OCI-LY7 (cell line): ENCODE measurements around the gene PPP6R3. TPM values are rescaled to one million over a fixed set of nuclear protein-coding genes. Genes with fewer than 3 reads are reported as not detected.

Experiments
- BruUV-seq: library from RNA; stranded (reverse); fragments of 400-500 nt; replicated peaks from 2 replicates; lab custom pipeline; 2021; lab: Mats Ljungman, UMichigan
- CTCF ChIA-PET: fragments of 300-600 bp; sonication (Branson Sonifier 250); formaldehyde crosslinking; loops from one replicate; lab custom pipeline; 2022; ENCODE audit warnings: antibody characterized with exemption; ENCODE audit not compliant: unreplicated experiment; lab: Charles Lee
- POLR2A ChIA-PET: fragments of 300-600 bp; sonication (Branson Sonifier 250); formaldehyde crosslinking; loops from one replicate; lab custom pipeline; 2022; ENCODE audit warnings: antibody characterized with exemption; lab: Charles Lee
- DNase-seq: peaks from one replicate; pipeline ENCODE4 v3.0.0-alpha.2; 2015; ENCODE audit warnings: low spot score
- H2AFZ ChIP-seq: fragments of 200-600 bp; sonication (generic), shearing (Covaris generic); 2 replicates; pipeline ENCODE4 v1.6.1; 2014; ENCODE audit warnings: mild to moderate bottlenecking, antibody characterized with exemption, low read length, moderate library complexity
- H3K27ac ChIP-seq: fragments of 200-600 bp; sonication (generic); 2 replicates; pipeline ENCODE4 v1.5.1; 2014; ENCODE audit warnings: mixed run types, low read depth, mild to moderate bottlenecking, moderate library complexity, low read length, inconsistent platforms; ENCODE audit not compliant: poor library complexity, severe bottlenecking
- H3K36me3 ChIP-seq: fragments of 200-600 bp; sonication (generic); 2 replicates; pipeline ENCODE4 v1.6.1; 2014; ENCODE audit warnings: mild to moderate bottlenecking, antibody characterized with exemption, low read length, moderate library complexity, mixed read lengths; ENCODE audit not compliant: insufficient read depth
- H3K4me1 ChIP-seq: fragments of 200-600 bp; sonication (generic); 2 replicates; pipeline ENCODE4 v1.5.1; 2014; ENCODE audit warnings: mild to moderate bottlenecking, low read length; ENCODE audit not compliant: insufficient read depth, poor library complexity, severe bottlenecking
- H3K4me2 ChIP-seq: fragments of 200-600 bp; sonication (generic); 2 replicates; pipeline ENCODE4 v1.6.1; 2014; ENCODE audit warnings: mild to moderate bottlenecking, low read length
- H3K4me3 ChIP-seq: fragments of 200-600 bp; sonication (generic); 2 replicates; pipeline ENCODE4 v1.5.1; 2014; ENCODE audit warnings: mild to moderate bottlenecking, low read depth, low read length; ENCODE audit not compliant: poor library complexity, severe bottlenecking
- H3K79me2 ChIP-seq: fragments of 200-600 bp; sonication (generic); 2 replicates; pipeline ENCODE4 v1.6.1; 2016; ENCODE audit warnings: low read depth, mild to moderate bottlenecking, low read length, moderate library complexity, mixed read lengths; ENCODE audit not compliant: insufficient read depth
- H3K9me2 ChIP-seq: fragments of 200-600 bp; sonication (generic); 2 replicates; pipeline ENCODE4 v1.6.1; 2016; ENCODE audit warnings: mild to moderate bottlenecking, low read length, mixed read lengths; ENCODE audit not compliant: insufficient read depth
- H3K9me3 ChIP-seq: fragments of 200-600 bp; sonication (generic); 2 replicates; pipeline ENCODE4 v1.6.1; 2014; ENCODE audit warnings: mild to moderate bottlenecking, mixed run types, low read length, mixed read lengths
- H4K20me1 ChIP-seq: fragments of 200-600 bp; sonication (generic); 2 replicates; pipeline ENCODE4 v1.6.1; 2014; ENCODE audit warnings: mild to moderate bottlenecking, antibody characterized with exemption, low read length, moderate library complexity, mixed read lengths; ENCODE audit not compliant: insufficient read depth
- EZH2phosphoT487 ChIP-seq: fragments of 200-600 bp; sonication (generic); IDR thresholded peaks from 2 replicates; pipeline ENCODE4 v1.6.1; 2018; ENCODE audit warnings: low read depth, borderline replicate concordance, mild to moderate bottlenecking, mixed run types, antibody characterized with exemption, low read length, moderate library complexity, mixed read lengths
- intact Hi-C: fragments of 100-400 bp; cut with micrococcal nuclease; formaldehyde crosslinking; loops from one replicate; pipeline ENCODE4 v1.10.0; 2022; ENCODE audit not compliant: unreplicated experiment
- total RNA-seq, 2 experiments: library from RNA; depleted of rRNA in 1 of 2; stranded (reverse); fragments of >200 nt in 1 of 2; shearing (Covaris generic) in 1 of 2; gene quantifications; 2 replicates each; pipeline ENCODE4 v1.2.3, GENCODE V29; 2014 to 2022
- TF ChIP-seq, protein P1 (sequence below): fragments of 200-600 bp; sonication (generic); conservative IDR thresholded peaks from 2 replicates; pipeline ENCODE4 v1.5.1; 2014; ENCODE audit warnings: mild to moderate bottlenecking, antibody characterized with exemption, low read length, moderate library complexity, mixed read lengths

The PPP6R3 gene
- total RNA-seq, 2 experiments from 2014 or later: 122 to 151 TPM

GRCh38 chr11:68563454-68563853 is 102.9 kb downstream of the PPP6R3 start:
- no peak for DNase-seq
- Histone ChIP-seq H3K4me3 (no peak overlapping the region), H3K4me2 (no peak overlapping the region), H3K4me1 (no peaks in the 10 kb centered on the region), H3K27ac (no peak overlapping the region), H2AFZ (no peak overlapping the region), H3K9me2 (no peaks in the 10 kb centered on the region), H4K20me1 (peaks cover 5% of the 10 kb centered on the region; the same call in 1 of the 2 replicates), H3K9me3 (no peaks in the 10 kb centered on the region), H3K36me3 (peaks cover 95% of the 10 kb centered on the region), H3K79me2 (no peaks in the 10 kb centered on the region)
- BruUV-seq: no TSS peak
- ChIA-PET POLR2A (interaction anchor here (0.6 to 0.7 kb wide), 2 partner anchors 32 to 41 kb away, joined by 3 to 5 read pairs; no protein-coding TSS in a partner anchor), CTCF (no interaction called here)
- TF ChIP-seq EZH2phosphoT487: no peak
- TF ChIP-seq, protein P1, sequence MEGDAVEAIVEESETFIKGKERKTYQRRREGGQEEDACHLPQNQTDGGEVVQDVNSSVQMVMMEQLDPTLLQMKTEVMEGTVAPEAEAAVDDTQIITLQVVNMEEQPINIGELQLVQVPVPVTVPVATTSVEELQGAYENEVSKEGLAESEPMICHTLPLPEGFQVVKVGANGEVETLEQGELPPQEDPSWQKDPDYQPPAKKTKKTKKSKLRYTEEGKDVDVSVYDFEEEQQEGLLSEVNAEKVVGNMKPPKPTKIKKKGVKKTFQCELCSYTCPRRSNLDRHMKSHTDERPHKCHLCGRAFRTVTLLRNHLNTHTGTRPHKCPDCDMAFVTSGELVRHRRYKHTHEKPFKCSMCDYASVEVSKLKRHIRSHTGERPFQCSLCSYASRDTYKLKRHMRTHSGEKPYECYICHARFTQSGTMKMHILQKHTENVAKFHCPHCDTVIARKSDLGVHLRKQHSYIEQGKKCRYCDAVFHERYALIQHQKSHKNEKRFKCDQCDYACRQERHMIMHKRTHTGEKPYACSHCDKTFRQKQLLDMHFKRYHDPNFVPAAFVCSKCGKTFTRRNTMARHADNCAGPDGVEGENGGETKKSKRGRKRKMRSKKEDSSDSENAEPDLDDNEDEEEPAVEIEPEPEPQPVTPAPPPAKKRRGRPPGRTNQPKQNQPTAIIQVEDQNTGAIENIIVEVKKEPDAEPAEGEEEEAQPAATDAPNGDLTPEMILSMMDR: no peak
- intact Hi-C loops: no loop called here

DNA sequence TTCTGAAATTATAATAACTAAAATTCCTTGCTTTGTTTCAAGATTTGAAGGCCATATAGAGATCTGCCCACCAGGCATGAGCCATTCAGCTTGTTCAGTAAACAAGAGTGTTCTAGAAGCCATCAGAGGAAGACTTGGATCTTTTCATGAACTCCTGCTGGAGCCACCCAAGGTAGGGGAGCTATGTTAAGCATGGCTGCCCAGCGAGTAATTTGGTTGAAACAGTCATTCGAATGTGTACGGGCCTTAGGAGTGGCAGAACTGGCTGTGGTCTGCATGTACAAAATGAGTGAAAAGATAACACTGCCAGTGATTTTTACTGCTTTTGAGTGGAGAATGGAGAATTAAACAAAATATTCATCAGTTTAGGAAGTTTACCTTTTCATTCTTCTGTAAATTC is 103.7 kb downstream of the PPP6R3 start:
- H3K9me2 ChIP-seq: no peaks in the 10 kb centered on the region
- BruUV-seq: no TSS peak
- no peaks in the 10 kb centered on the region for H3K79me2 ChIP-seq

DNA sequence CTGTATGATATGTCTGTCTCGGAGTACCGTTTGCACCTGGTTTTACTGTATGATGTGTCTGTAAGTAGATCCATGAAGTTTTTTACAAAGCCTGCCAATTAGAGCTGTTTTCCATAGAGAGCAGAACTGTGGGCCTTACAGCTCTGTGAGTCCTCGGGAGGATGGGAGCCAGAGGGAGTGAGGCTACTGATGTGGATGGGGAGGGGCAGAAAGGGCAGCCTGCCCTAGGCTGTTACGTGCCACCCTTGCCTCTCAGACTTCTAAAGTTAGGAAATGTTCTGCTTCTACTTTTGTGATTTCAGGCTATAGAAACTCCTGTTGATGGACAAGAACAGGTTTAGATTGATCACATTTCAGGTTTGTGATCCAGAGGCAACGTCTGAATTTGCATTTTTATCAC is 105.2 kb downstream of the PPP6R3 start:
- Histone ChIP-seq H4K20me1 (no peaks in the 10 kb centered on the region), H3K4me2 (no peak overlapping the region), H3K27ac (no peak overlapping the region), H3K36me3 (peaks cover 98% of the 10 kb centered on the region), H2AFZ (no peak overlapping the region), H3K4me3 (no peak overlapping the region), H3K79me2 (no peaks in the 10 kb centered on the region), H3K4me1 (no peaks in the 10 kb centered on the region), H3K9me3 (no peaks in the 10 kb centered on the region), H3K9me2 (no peaks in the 10 kb centered on the region)
- TF ChIP-seq EZH2phosphoT487: no peak
- TF ChIP-seq, protein P1: no peak
- no peak for DNase-seq
- intact Hi-C loops: no loop called here
- no TSS peak for BruUV-seq
- POLR2A ChIA-PET: no interaction called here
- CTCF ChIA-PET: no interaction called here

More for the DNA sequence above, 103.7 kb downstream of the PPP6R3 start:
- Histone ChIP-seq H3K4me3 (no peak overlapping the region), H3K27ac (no peak overlapping the region), H4K20me1 (peaks cover 5% of the 10 kb centered on the region; the same call in 1 of the 2 replicates), H3K9me3 (no peaks in the 10 kb centered on the region), H3K4me1 (no peaks in the 10 kb centered on the region), H3K4me2 (no peak overlapping the region), H3K36me3 (peaks cover 95% of the 10 kb centered on the region), H2AFZ (no peak overlapping the region)
- CTCF ChIA-PET: no interaction called here
- DNase-seq: no peak
- TF ChIP-seq, protein P1: no peak
- no peak for TF ChIP-seq EZH2phosphoT487
- POLR2A ChIA-PET: interaction anchor here (0.6 to 0.7 kb wide), 2 partner anchors 31 to 42 kb away, joined by 3 to 5 read pairs; no protein-coding TSS in a partner anchor
- intact Hi-C loops: no loop called here
